KMS-11 (cell line): ENCODE results near the gene PNMA6E.

Experiments used
- H2AFZ ChIP-seq: fragments of 200-600 bp; sonication (generic); 2 replicates; pipeline ENCODE4 v1.6.1; 2016; ENCODE audit warnings: antibody characterized with exemption, mixed run types, low read depth
- H3K27ac ChIP-seq: fragments of 200-600 bp; sonication (generic); 2 replicates; pipeline ENCODE4 v1.6.1; 2016; ENCODE audit warnings: mild to moderate bottlenecking, mixed run types
- H3K27me3 ChIP-seq: fragments of 200-600 bp; sonication (generic); 2 replicates; pipeline ENCODE4 v1.6.1; 2017; ENCODE audit warnings: mild to moderate bottlenecking, low read depth, mixed run types, moderate library complexity; ENCODE audit not compliant: insufficient read depth
- H3K36me3 ChIP-seq: fragments of 200-600 bp; sonication (generic); 2 replicates; pipeline ENCODE4 v1.6.1; 2017; ENCODE audit warnings: mild to moderate bottlenecking, mixed run types; ENCODE audit not compliant: insufficient read depth
- H3K4me1 ChIP-seq: fragments of 200-600 bp; sonication (generic); 2 replicates; pipeline ENCODE4 v1.6.1; 2016; ENCODE audit warnings: mild to moderate bottlenecking, low read depth, mixed run types; ENCODE audit not compliant: poor library complexity, severe bottlenecking
- H3K4me2 ChIP-seq: fragments of 200-600 bp; sonication (generic); 2 replicates; pipeline ENCODE4 v1.7.0; 2016; ENCODE audit warnings: mild to moderate bottlenecking, mixed run types
- H3K4me3 ChIP-seq: fragments of 200-600 bp; sonication (generic); IDR thresholded peaks from 2 replicates; pipeline ENCODE4 v1.6.1; 2017; ENCODE audit warnings: low read depth, low read length, mixed read lengths; ENCODE audit not compliant: insufficient read depth
- H3K79me2 ChIP-seq: fragments of 200-600 bp; sonication (generic); 2 replicates; pipeline ENCODE4 v1.6.1; 2016; ENCODE audit warnings: low read depth, mixed run types; ENCODE audit not compliant: insufficient read depth
- H3K9ac ChIP-seq: fragments of 200-600 bp; sonication (generic); 2 replicates; pipeline ENCODE4 v1.6.1; 2016; ENCODE audit warnings: mild to moderate bottlenecking, mixed run types
- H4K20me1 ChIP-seq: fragments of 200-600 bp; sonication (generic); 2 replicates; pipeline ENCODE4 v1.6.1; 2016; ENCODE audit warnings: mild to moderate bottlenecking, mixed run types; ENCODE audit not compliant: insufficient read depth
- CTCF ChIP-seq: fragments of 200-600 bp; sonication (generic); conservative IDR thresholded peaks from 2 replicates; pipeline ENCODE4 v1.6.1; 2017; ENCODE audit warnings: low read depth, mild to moderate bottlenecking, antibody characterized with exemption, low read length, moderate library complexity, mixed read lengths

Gene PNMA6E

GRCh38 chrX:153416781-153417450, 15.8 kb upstream of the PNMA6E start:
- no peaks in the 10 kb centered on the region for H3K79me2 ChIP-seq
- no peak for TF ChIP-seq CTCF
- H3K27me3 ChIP-seq: no peaks in the 10 kb centered on the region
- no peaks in the 10 kb centered on the region for H3K36me3 ChIP-seq
- H3K4me3 ChIP-seq: no peak overlapping the region
- no peak overlapping the region for H3K9ac ChIP-seq
- H4K20me1 ChIP-seq: no peaks in the 10 kb centered on the region
- H3K27ac ChIP-seq: no peak overlapping the region
- peaks cover 5% of the 10 kb centered on the region for H3K4me1 ChIP-seq
- H2AFZ ChIP-seq: no peak overlapping the region
- H3K4me2 ChIP-seq: no peak overlapping the region

GRCh38 chrX:153414856-153415510, 13.8 kb upstream of the PNMA6E start:
- H3K4me2 ChIP-seq: no peak overlapping the region
- no peak overlapping the region for H3K27ac ChIP-seq
- no peak overlapping the region for H3K9ac ChIP-seq
- H3K36me3 ChIP-seq: no peaks in the 10 kb centered on the region
- no peaks in the 10 kb centered on the region for H4K20me1 ChIP-seq
- TF ChIP-seq CTCF: no peak
- no peak overlapping the region for H3K4me3 ChIP-seq
- no peaks in the 10 kb centered on the region for H3K27me3 ChIP-seq
- H3K4me1 ChIP-seq: peaks cover 5% of the 10 kb centered on the region
- no peak overlapping the region for H2AFZ ChIP-seq
- H3K79me2 ChIP-seq: no peaks in the 10 kb centered on the region

- no peak for TF ChIP-seq CTCF
Measured at GRCh38 chrX:153413731-153414130, 12.6 kb upstream of the PNMA6E start.

GRCh38 chrX:153412746-153413720, 11.9 kb upstream of the PNMA6E start:
- Histone ChIP-seq H3K4me3 (no peak overlapping the region), H3K27ac (no peak overlapping the region), H3K4me2 (no peak overlapping the region), H3K36me3 (no peaks in the 10 kb centered on the region), H4K20me1 (no peaks in the 10 kb centered on the region), H3K9ac (no peak overlapping the region), H2AFZ (no peak overlapping the region), H3K27me3 (no peaks in the 10 kb centered on the region), H3K4me1 (peaks cover 5% of the 10 kb centered on the region), H3K79me2 (no peaks in the 10 kb centered on the region)
- no peak for TF ChIP-seq CTCF

More at GRCh38 chrX:153413731-153414130, 12.6 kb upstream of the PNMA6E start:
- no peaks in the 10 kb centered on the region for H4K20me1 ChIP-seq
- no peak overlapping the region for H2AFZ ChIP-seq
- no peaks in the 10 kb centered on the region for H3K79me2 ChIP-seq
- no peak overlapping the region for H3K4me3 ChIP-seq
- peaks cover 5% of the 10 kb centered on the region for H3K4me1 ChIP-seq
- H3K4me2 ChIP-seq: no peak overlapping the region
- H3K36me3 ChIP-seq: no peaks in the 10 kb centered on the region
- no peaks in the 10 kb centered on the region for H3K27me3 ChIP-seq
- no peak overlapping the region for H3K27ac ChIP-seq
- no peak overlapping the region for H3K9ac ChIP-seq
